Stimulated activated CD4-positive, alpha-beta T cell treated with anti-CD3 and anti-CD28 coated beads, Interleukin-1b, Interleukin-23, amount 100 ng/mL, for 1 hour (primary cell): Measurements from ENCODE around the gene SLC25A42.

Experiments
- DNase-seq, 2 donors: peaks; one replicate each; pipeline ENCODE4 v3.0.0-alpha.2; 2020; ENCODE audit warnings: low read depth in 2 of 2

SLC25A42 gene

GRCh38 chr19:19050731-19051130 is 13.1 kb upstream of the SLC25A42 start:
- DNase-seq = no peak

- no peak for DNase-seq
Observed at GRCh38 chr19:19051478-19052213, 12.1 kb upstream of the SLC25A42 start.

GRCh38 chr19:19052921-19053320 is 10.9 kb upstream of the SLC25A42 start:
- DNase-seq = no peak

GRCh38 chr19:19053508-19054314 is 10.1 kb upstream of the SLC25A42 start:
- DNase-seq = peak in 1 of 2 donors; percentile 34

- DNase-seq = no peak
Observed at GRCh38 chr19:19054315-19054938, 9.4 kb upstream of the SLC25A42 start.

GRCh38 chr19:19054939-19055440 is 8.8 kb upstream of the SLC25A42 start:
- DNase-seq = no peak

GRCh38 chr19:19055701-19056100 is 8.1 kb upstream of the SLC25A42 start:
- no peak for DNase-seq

GRCh38 chr19:19056636-19057275 is 7.0 kb upstream of the SLC25A42 start:
- DNase-seq = no peak

- no peak for DNase-seq
Observed at GRCh38 chr19:19057317-19057716, 6.5 kb upstream of the SLC25A42 start.

GRCh38 chr19:19057720-19058119 is 6.1 kb upstream of the SLC25A42 start:
- DNase-seq = no peak

GRCh38 chr19:19059018-19059836 is 4.6 kb upstream of the SLC25A42 start:
- DNase-seq = no peak

- DNase-seq = no peak
Observed at GRCh38 chr19:19059837-19060611, 3.8 kb upstream of the SLC25A42 start.

- no peak for DNase-seq
Observed at GRCh38 chr19:19061506-19061905, 2.3 kb upstream of the SLC25A42 start.

GRCh38 chr19:19062454-19063182 is 1.2 kb upstream of the SLC25A42 start:
- DNase-seq = no peak

- DNase-seq = peak in 1 of 2 donors; percentile 7
Observed at GRCh38 chr19:19064098-19064722, 416 bp downstream of the SLC25A42 start.

GRCh38 chr19:19064811-19065745 is 1.3 kb downstream of the SLC25A42 start:
- DNase-seq = no peak

GRCh38 chr19:19067276-19068072 is 3.7 kb downstream of the SLC25A42 start:
- DNase-seq = no peak
